Neuronal stem cell (in vitro differentiated cells): ENCODE data around the gene MLLT10.

ENCODE experiments used
- DNase-seq: peaks from one replicate; pipeline ENCODE4 v3.0.0-alpha.2; 2013; ENCODE audit warnings: low spot score
- H2AFZ ChIP-seq: one replicate; pipeline ENCODE4 v1.6.1; 2013; ENCODE audit warnings: mild to moderate bottlenecking, low read length, inconsistent platforms
- H2AK5ac ChIP-seq: 2 replicates; pipeline ENCODE4 v1.6.1; 2013; ENCODE audit warnings: low read depth, mild to moderate bottlenecking, inconsistent platforms, low read length, moderate library complexity, mixed read lengths
- H2BK120ac ChIP-seq: 2 replicates; pipeline ENCODE4 v1.6.1; 2013; ENCODE audit warnings: low read depth, mild to moderate bottlenecking, inconsistent platforms, low read length, moderate library complexity, mixed read lengths
- H2BK12ac ChIP-seq: one replicate; pipeline ENCODE4 v1.6.1; 2013; ENCODE audit warnings: low read length, inconsistent platforms
- H2BK15ac ChIP-seq: 2 replicates; pipeline ENCODE4 v1.6.1; 2013; ENCODE audit warnings: mild to moderate bottlenecking, low read length, inconsistent platforms, mixed read lengths
- H2BK5ac ChIP-seq: one replicate; pipeline ENCODE4 v1.6.1; 2013; ENCODE audit warnings: inconsistent platforms, mild to moderate bottlenecking, low read length, moderate library complexity
- H3K14ac ChIP-seq: one replicate; pipeline ENCODE4 v1.6.1; 2013; ENCODE audit warnings: low read length, inconsistent platforms
- H3K18ac ChIP-seq: 2 replicates; pipeline ENCODE4 v1.6.1; 2013; ENCODE audit warnings: low read length, inconsistent platforms
- H3K23ac ChIP-seq: 2 replicates; pipeline ENCODE4 v1.6.1; 2013; ENCODE audit warnings: low read depth, mild to moderate bottlenecking, mixed read lengths, low read length, inconsistent platforms; ENCODE audit not compliant: poor library complexity
- H3K27ac ChIP-seq: replicated peaks from 3 replicates; pipeline ENCODE4 v1.5.1; 2013; ENCODE audit warnings: low read length, inconsistent platforms
- H3K27me3 ChIP-seq, 3 experiments: 2 replicates each; pipeline ENCODE4 v1.6.1; 2013; ENCODE audit warnings: low read length in 3 of 3, mild to moderate bottlenecking in 2 of 3, inconsistent platforms in 1 of 3, low read depth in 1 of 3, mixed read lengths in 1 of 3, moderate library complexity in 1 of 3; ENCODE audit not compliant: control insufficient read depth in 3 of 3, insufficient read depth in 3 of 3
- H3K36me3 ChIP-seq, 2 donors: replicated peaks in 1 of 2; 2 replicates each; pipeline ENCODE4 v1.6.1; 2013; ENCODE audit warnings: low read length in 2 of 2; ENCODE audit not compliant: control insufficient read depth in 2 of 2, insufficient read depth in 2 of 2
- H3K4ac ChIP-seq: 2 replicates; pipeline ENCODE4 v1.6.1; 2013; ENCODE audit warnings: inconsistent platforms, mild to moderate bottlenecking, low read length, moderate library complexity
- H3K4me1 ChIP-seq, 2 donors: 1 replicate in 1 of 2; 2 replicates in 1 of 2; pipeline ENCODE4 v1.6.1; 2013; ENCODE audit warnings: low read length in 2 of 2, low read depth in 1 of 2; ENCODE audit not compliant: control insufficient read depth in 2 of 2, insufficient read depth in 1 of 2
- H3K4me2 ChIP-seq: one replicate; pipeline ENCODE4 v1.6.1; 2013; ENCODE audit warnings: mild to moderate bottlenecking, low read length, inconsistent platforms; ENCODE audit not compliant: insufficient read depth, poor library complexity, severe bottlenecking
- H3K4me3 ChIP-seq, 2 donors: 2 replicates each; pipeline ENCODE4 v1.5.1; 2013; ENCODE audit warnings: low read length in 2 of 2, mild to moderate bottlenecking in 2 of 2, inconsistent platforms in 1 of 2, moderate library complexity in 1 of 2
- H3K79me1 ChIP-seq: one replicate; pipeline ENCODE4 v1.6.1; 2013; ENCODE audit warnings: low read depth, mild to moderate bottlenecking, inconsistent platforms, low read length, moderate library complexity
- H3K9ac ChIP-seq: one replicate; pipeline ENCODE4 v1.6.1; 2013; ENCODE audit warnings: mild to moderate bottlenecking, low read depth, low read length, inconsistent platforms; ENCODE audit not compliant: poor library complexity
- H3K9me3 ChIP-seq, 2 donors: replicated peaks in 1 of 2; 2 replicates each; pipeline versions ENCODE3 to v1.6.1; 2013; ENCODE audit warnings: low read length in 2 of 2, mild to moderate bottlenecking in 2 of 2, inconsistent platforms in 1 of 2, low read depth in 1 of 2, mixed read lengths in 1 of 2, moderate library complexity in 1 of 2; ENCODE audit not compliant: control insufficient read depth in 2 of 2, insufficient read depth in 1 of 2
- H4K8ac ChIP-seq: one replicate; pipeline ENCODE4 v1.6.1; 2013; ENCODE audit warnings: low read depth, mild to moderate bottlenecking, inconsistent platforms, low read length, moderate library complexity
- H4K91ac ChIP-seq: one replicate; pipeline ENCODE4 v1.6.1; 2013; ENCODE audit warnings: low read length, low read depth, mild to moderate bottlenecking, inconsistent platforms; ENCODE audit not compliant: poor library complexity
- WGBS, 2 donors: extraction: QIAGEN DNeasy Blood & Tissue Kit; methylation state at CpG; one replicate each; pipeline ENCODE4 v1.1.7; 2013; ENCODE audit warnings: missing lambda C conversion rate in 2 of 2, mixed read lengths in 1 of 2; ENCODE audit not compliant: insufficient read length in 2 of 2, insufficient replicate concordance in 1 of 2; ENCODE audit errors: extremely low coverage in 2 of 2; 5-methylcytosine and 5-hydroxymethylcytosine counted together

MLLT10 gene

GRCh38 chr10:21754410-21755011, 220.5 kb downstream of the MLLT10 start:
- Histone ChIP-seq H3K18ac (peak overlapping the region; percentile 24), H3K79me1 (no peaks in the 10 kb centered on the region), H3K27me3 (no peaks in the 10 kb centered on the region), H3K27ac (no peak overlapping the region), H3K9me3 (no peaks in the 10 kb centered on the region), H3K4me2 (no peak overlapping the region), H3K4me1 (peaks cover 0 to 13% of the 10 kb centered on the region in 2 donors), H3K14ac (peak overlapping the region; percentile 91), H2BK5ac (no peak overlapping the region), H2AFZ (no peak overlapping the region), H3K9ac (peak overlapping the region; percentile 73), H2BK120ac (no peak overlapping the region), H2BK12ac (no peak overlapping the region), H2BK15ac (no peak overlapping the region), H2AK5ac (no peak overlapping the region), H4K91ac (no peak overlapping the region), H3K4me3 (no peak overlapping the region), H3K36me3 (peaks cover 0 to 74% of the 10 kb centered on the region in 2 donors), H3K23ac (no peak overlapping the region), H3K4ac (no peak overlapping the region), H4K8ac (no peak overlapping the region)
- DNase-seq, result no peak
- WGBS, 2 donors, result no CpG with 5 or more reads among the region's 10 CpGs

DNA sequence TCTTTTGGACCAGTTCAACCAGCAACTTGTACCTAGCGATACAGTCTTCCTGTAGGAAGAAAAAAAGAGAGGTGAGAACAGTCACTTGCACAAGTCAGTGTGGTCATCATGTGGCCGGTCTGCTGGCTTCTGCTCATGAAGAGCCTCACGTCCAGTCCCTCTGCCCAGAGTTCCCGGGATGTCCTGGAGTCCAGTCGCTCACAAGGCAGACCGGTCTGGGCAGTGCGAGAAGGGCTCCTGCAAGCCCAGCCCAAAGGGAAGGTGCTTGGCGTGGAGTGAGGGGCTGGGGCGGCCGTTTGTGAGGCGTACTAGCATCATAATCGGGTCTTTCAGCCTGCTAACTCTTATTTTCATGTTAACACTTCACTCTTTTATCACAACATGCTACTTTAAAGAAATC, 222.7 kb downstream of the MLLT10 start:
- Histone ChIP-seq H3K4me2 (no peak overlapping the region), H3K23ac (no peak overlapping the region), H3K9ac (peak overlapping the region; percentile 30), H2AK5ac (peak overlapping the region; percentile 81), H3K9me3 (no peaks in the 10 kb centered on the region), H2BK12ac (no peak overlapping the region), H3K27ac (no peak overlapping the region), H4K91ac (no peak overlapping the region), H3K36me3 (peaks cover 0 to 90% of the 10 kb centered on the region in 2 donors), H3K4me1 (peaks cover 0 to 9% of the 10 kb centered on the region in 2 donors), H3K14ac (no peak overlapping the region), H2BK5ac (no peak overlapping the region), H3K18ac (peak overlapping the region; percentile 35), H2AFZ (no peak overlapping the region), H3K79me1 (no peaks in the 10 kb centered on the region), H3K27me3 (no peaks in the 10 kb centered on the region), H2BK15ac (no peak overlapping the region), H4K8ac (no peak overlapping the region), H3K4me3 (no peak overlapping the region), H2BK120ac (no peak overlapping the region), H3K4ac (no peak overlapping the region)
- no peak for DNase-seq
- no CpG with 5 or more reads among the region's 12 CpGs for WGBS, 2 donors

DNA sequence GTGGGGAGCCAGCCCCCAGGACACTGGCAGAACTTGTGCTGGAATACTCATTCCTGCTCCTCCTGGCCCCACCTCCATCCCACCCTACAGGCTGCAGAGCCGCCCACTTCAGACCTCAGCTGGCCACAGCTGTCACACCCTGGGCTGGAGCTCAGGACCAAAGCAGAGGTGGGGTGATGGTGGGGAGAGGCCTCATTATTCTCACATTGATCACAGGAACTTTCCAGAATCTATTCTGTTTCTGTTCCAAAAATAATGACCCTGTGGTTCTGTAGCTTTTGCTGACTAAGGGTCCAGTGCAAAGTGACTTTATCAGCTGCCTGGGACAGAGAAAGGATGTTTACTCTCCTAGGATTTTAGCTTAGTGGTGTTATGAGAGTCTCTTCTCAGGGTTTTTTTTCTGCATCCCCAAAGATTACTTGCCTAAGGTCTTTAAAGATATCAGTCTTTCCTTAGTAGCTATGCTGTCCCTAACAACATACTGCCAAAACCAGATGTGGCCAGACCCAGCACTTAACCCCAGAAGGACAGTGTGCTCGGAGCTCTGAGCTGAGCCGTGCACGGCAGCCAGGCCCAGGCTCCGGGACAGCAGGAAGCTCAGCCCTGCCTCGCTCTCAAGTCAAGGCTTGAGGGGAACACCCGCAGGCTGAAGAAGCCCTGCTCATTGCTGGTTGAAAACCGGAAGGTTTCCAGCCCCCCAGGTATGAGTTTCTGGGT, 223.3 kb downstream of the MLLT10 start:
- no peaks in the 10 kb centered on the region for H3K27me3 ChIP-seq
- no peaks in the 10 kb centered on the region for H3K9me3 ChIP-seq
- H2AFZ ChIP-seq, result no peak overlapping the region
- no peak overlapping the region for H2BK12ac ChIP-seq
- H3K14ac ChIP-seq, result no peak overlapping the region
- H3K9ac ChIP-seq, result no peak overlapping the region
- no peak overlapping the region for H3K23ac ChIP-seq
- no peak overlapping the region for H4K91ac ChIP-seq
- H3K27ac ChIP-seq, result no peak overlapping the region
- no CpG with 5 or more reads among the region's 8 CpGs for WGBS, 2 donors
- no peak overlapping the region for H3K4ac ChIP-seq
- H3K4me3 ChIP-seq, result no peak overlapping the region
- H3K79me1 ChIP-seq, result no peaks in the 10 kb centered on the region
- peaks cover 0 to 9% of the 10 kb centered on the region in 2 donors for H3K4me1 ChIP-seq
- H2BK15ac ChIP-seq, result no peak overlapping the region
- H2BK5ac ChIP-seq, result no peak overlapping the region
- H3K18ac ChIP-seq, result peak overlapping the region; percentile 4
- no peak overlapping the region for H4K8ac ChIP-seq
- no peak overlapping the region for H2BK120ac ChIP-seq
- no peak overlapping the region for H3K4me2 ChIP-seq
- no peak for DNase-seq
- peaks cover 0 to 91% of the 10 kb centered on the region in 2 donors for H3K36me3 ChIP-seq
- H2AK5ac ChIP-seq, result no peak overlapping the region

DNA sequence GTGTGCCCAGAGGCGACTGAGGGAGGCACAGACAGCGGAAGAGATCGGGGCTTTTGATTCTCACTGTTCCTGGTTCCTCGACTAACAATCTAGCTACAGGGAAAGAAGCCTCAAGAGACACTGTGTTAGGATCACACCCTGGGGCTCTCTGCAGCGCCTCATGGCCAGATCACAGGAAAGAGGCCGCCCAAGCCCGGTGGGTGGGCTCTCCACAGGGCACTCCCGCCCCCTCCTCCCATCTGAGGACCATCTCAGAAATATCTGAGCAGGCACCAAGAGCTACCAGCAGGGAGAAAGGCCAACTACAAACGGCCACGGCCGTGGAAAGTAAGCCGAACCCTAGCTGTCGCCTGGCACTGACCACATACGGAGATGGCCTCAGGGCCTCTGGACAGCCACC, 224.2 kb downstream of the MLLT10 start:
- DNase-seq, result no peak
- Histone ChIP-seq H3K18ac (no peak overlapping the region), H3K79me1 (no peaks in the 10 kb centered on the region)

More for the DNA sequence above, 224.2 kb downstream of the MLLT10 start:
- no peak overlapping the region for H2AFZ ChIP-seq
- peaks cover 0 to 9% of the 10 kb centered on the region in 2 donors for H3K4me1 ChIP-seq
- H4K8ac ChIP-seq, result no peak overlapping the region
- H3K36me3 ChIP-seq, result peaks cover 0 to 92% of the 10 kb centered on the region in 2 donors
- H3K9me3 ChIP-seq, result no peaks in the 10 kb centered on the region
- no peak overlapping the region for H2BK15ac ChIP-seq
- no peak overlapping the region for H3K27ac ChIP-seq
- no peak overlapping the region for H3K4me3 ChIP-seq
- H3K9ac ChIP-seq, result no peak overlapping the region
- no peak overlapping the region for H2AK5ac ChIP-seq
- no peak overlapping the region for H2BK12ac ChIP-seq
- H4K91ac ChIP-seq, result no peak overlapping the region
- no CpG with 5 or more reads among the region's 14 CpGs for WGBS, 2 donors
- no peak overlapping the region for H3K14ac ChIP-seq
- no peak overlapping the region for H3K23ac ChIP-seq
- H2BK120ac ChIP-seq, result no peak overlapping the region
- H3K4ac ChIP-seq, result no peak overlapping the region
- H3K27me3 ChIP-seq, result no peaks in the 10 kb centered on the region
- no peak overlapping the region for H2BK5ac ChIP-seq
- no peak overlapping the region for H3K4me2 ChIP-seq
